Thyroid gland (tissue), 4 donors: ENCODE results near the gene VPS39. TPM values are rescaled to one million over a fixed set of nuclear protein-coding genes. Genes with fewer than 3 reads are reported as not detected.

Experiments
- DNase-seq, 2 donors: peaks; one replicate each; pipeline ENCODE4 v3.0.0-alpha.2; 2019
- H3K27ac ChIP-seq, 3 donors: fragments of 200-600 bp; sonication (generic); 1 replicate in 2 of 3; 2 replicates in 1 of 3; pipeline ENCODE4 v1.5.1; 2016 to 2019; ENCODE audit warnings: mild to moderate bottlenecking in 1 of 3, moderate library complexity in 1 of 3
- H3K27me3 ChIP-seq: fragments of 200-600 bp; sonication (generic); one replicate; pipeline ENCODE4 v1.5.1; 2019
- H3K36me3 ChIP-seq, 2 donors: fragments of 200-600 bp; sonication (generic); one replicate each; pipeline ENCODE4 v1.5.1; 2016 to 2019
- H3K4me1 ChIP-seq, 2 donors: fragments of 200-600 bp; sonication (generic); one replicate each; pipeline ENCODE4 v1.5.1; 2017 to 2019
- H3K4me3 ChIP-seq, 3 donors: fragments of 200-600 bp; sonication (generic); replicated peaks in 1 of 3; 1 replicate in 2 of 3; 2 replicates in 1 of 3; pipeline ENCODE4 v1.5.1; 2016; ENCODE audit warnings: mild to moderate bottlenecking in 1 of 3
- H3K9me3 ChIP-seq: fragments of 200-600 bp; sonication (generic); one replicate; pipeline ENCODE4 v1.5.1; 2017
- CTCF ChIP-seq, 6 experiments: fragments of 200-600 bp in 3 of 6; fragments of 450-650 bp in 3 of 6; sonication (generic) in 3 of 6; IDR thresholded peaks; one replicate each; pipeline ENCODE4 v1.5.1; 2016 to 2019; ENCODE audit warnings: antibody characterized with exemption in 6 of 6, mild to moderate bottlenecking in 2 of 6, inconsistent platforms in 1 of 6, moderate library complexity in 1 of 6
- POLR2A ChIP-seq, 2 donors: fragments of 450-650 bp; IDR thresholded peaks; one replicate each; pipeline ENCODE4 v1.6.1; 2017; ENCODE audit warnings: antibody characterized with exemption in 2 of 2, mild to moderate bottlenecking in 2 of 2, moderate library complexity in 1 of 2
- WGBS, 2 donors: methylation state at CpG; one replicate each; pipeline ENCODE4 v1.1.5; 2017; 5-methylcytosine and 5-hydroxymethylcytosine counted together
- intact Hi-C: fragments of 100-400 bp; cut with DNase I; formaldehyde crosslinking; loops from one replicate; pipeline ENCODE4 v1.15.1; 2023
- total RNA-seq, 4 donors: library from RNA; depleted of rRNA; stranded (reverse); fragments of >200 nt; gene quantifications; one replicate each; pipeline ENCODE4 v1.2.3, GENCODE V29; 2016

Gene VPS39
- total RNA-seq, 4 donors from 2014 or later: 75.0 to 156 (median 107) TPM

GRCh38 chr15:42160136-42160535, 48.0 kb downstream of the VPS39 start:
- Histone ChIP-seq H3K27me3 (no peaks in the 10 kb centered on the region), H3K9me3 (no peaks in the 10 kb centered on the region), H3K4me3 (no peak overlapping the region), H3K4me1 (peaks cover 46 to 72% of the 10 kb centered on the region in 2 donors), H3K36me3 (peaks cover 28 to 36% of the 10 kb centered on the region in 2 donors), H3K27ac (peak overlapping the region; percentile 84 to 94 (median 93))
- 33 to 54% methylated on average over 7 of the region's 7 CpGs for WGBS, 2 donors
- peak; percentile 92 to 94 for DNase-seq
- intact Hi-C loops: no loop called here
- TF ChIP-seq POLR2A (IDR thresholded peaks at IDR 0.05) (no peak), CTCF (IDR thresholded peaks at IDR 0.05) (no peak)

GRCh38 chr15:42159381-42160015, 48.6 kb downstream of the VPS39 start:
- Histone ChIP-seq H3K9me3 (no peaks in the 10 kb centered on the region), H3K4me3 (no peak overlapping the region), H3K27me3 (no peaks in the 10 kb centered on the region), H3K4me1 (peaks cover 45 to 75% of the 10 kb centered on the region in 2 donors), H3K36me3 (peaks cover 22 to 31% of the 10 kb centered on the region in 2 donors), H3K27ac (peak overlapping the region; percentile 84 to 94 (median 93))
- TF ChIP-seq CTCF (IDR thresholded peaks at IDR 0.05) (no peak), POLR2A (IDR thresholded peaks at IDR 0.05) (peak in 1 of 2 donors; percentile 21)
- intact Hi-C loops: no loop called here
- DNase-seq: peak; percentile 99 to 100
- WGBS, 2 donors: 47% methylated on average over 14 to 18 of the region's 18 CpGs

GRCh38 chr15:42158941-42159340, 49.2 kb downstream of the VPS39 start:
- intact Hi-C loops: no loop called here
- H3K27me3 ChIP-seq: no peaks in the 10 kb centered on the region
- no peaks in the 10 kb centered on the region for H3K9me3 ChIP-seq
- TF ChIP-seq POLR2A (IDR thresholded peaks at IDR 0.05): no peak
- TF ChIP-seq CTCF (IDR thresholded peaks at IDR 0.05): no peak
- peak overlapping the region; percentile 84 to 93 (median 84) for H3K27ac ChIP-seq
- no peak overlapping the region for H3K4me3 ChIP-seq
- H3K4me1 ChIP-seq: peaks cover 45 to 75% of the 10 kb centered on the region in 2 donors
- H3K36me3 ChIP-seq: peaks cover 20 to 27% of the 10 kb centered on the region in 2 donors
- DNase-seq: no peak
- WGBS, 2 donors: 55 to 91% methylated on average over 5 to 6 of the region's 10 CpGs

- Histone ChIP-seq H3K27me3 (no peaks in the 10 kb centered on the region), H3K36me3 (peaks cover 14 to 23% of the 10 kb centered on the region in 2 donors), H3K4me1 (peaks cover 49 to 72% of the 10 kb centered on the region in 2 donors), H3K27ac (peak overlapping the region; percentile 84 to 93 (median 84)), H3K4me3 (no peak overlapping the region), H3K9me3 (no peaks in the 10 kb centered on the region)
- intact Hi-C loops: no loop called here
- DNase-seq: no peak
- WGBS, 2 donors: 83 to 93% methylated on average over 8 of the region's 8 CpGs
- TF ChIP-seq POLR2A (IDR thresholded peaks at IDR 0.05) (no peak), CTCF (IDR thresholded peaks at IDR 0.05) (no peak)
Observed at GRCh38 chr15:42157981-42158765, 49.9 kb downstream of the VPS39 start.

- no peaks in the 10 kb centered on the region for H3K9me3 ChIP-seq
- TF ChIP-seq CTCF (IDR thresholded peaks at IDR 0.05): no peak
- TF ChIP-seq POLR2A (IDR thresholded peaks at IDR 0.05): no peak
- peaks cover 49 to 78% of the 10 kb centered on the region in 2 donors for H3K4me1 ChIP-seq
- WGBS, 2 donors: 93 to 95% methylated on average over 8 of the region's 8 CpGs
- no peak overlapping the region for H3K4me3 ChIP-seq
- no peaks in the 10 kb centered on the region for H3K27me3 ChIP-seq
- peaks cover 10 to 16% of the 10 kb centered on the region in 2 donors for H3K36me3 ChIP-seq
- intact Hi-C loops: no loop called here
- no peak for DNase-seq
- peak overlapping the region in 1 of 3 donors; percentile 61 for H3K27ac ChIP-seq
Observed at GRCh38 chr15:42157381-42157780, 50.7 kb downstream of the VPS39 start.
